DND-41 (cell line): ENCODE measurements around the gene MCM9.

ENCODE experiments used
- ATAC-seq: fragments of 200-7000 bp; cut with Tn5 transposase; 3 replicates; pipeline ENCODE4 v1.9.1; 2021; ENCODE audit warnings: low read depth; ENCODE audit not compliant: insufficient read depth
- DNase-seq: peaks from one replicate; pipeline ENCODE4 v3.0.0-alpha.2; 2020
- H2AFZ ChIP-seq: 2 replicates; pipeline ENCODE4 v1.6.0; 2012; ENCODE audit warnings: low read depth, low read length
- H3K27ac ChIP-seq: 2 replicates; pipeline ENCODE4 v1.5.1; 2012; ENCODE audit warnings: low read length, inconsistent platforms
- H3K27me3 ChIP-seq: fragments of 200-600 bp; sonication (generic); 2 replicates; pipeline ENCODE4 v1.6.0; 2012; ENCODE audit warnings: low read length, mild to moderate bottlenecking, inconsistent platforms; ENCODE audit not compliant: insufficient read depth, poor library complexity
- H3K36me3 ChIP-seq: 2 replicates; pipeline ENCODE4 v1.5.1; 2012; ENCODE audit warnings: low read length, inconsistent platforms; ENCODE audit not compliant: insufficient read depth
- H3K4me1 ChIP-seq: 2 replicates; pipeline ENCODE4 v1.5.1; 2012; ENCODE audit warnings: mild to moderate bottlenecking, low read length; ENCODE audit not compliant: insufficient read depth
- H3K4me2 ChIP-seq: 2 replicates; pipeline ENCODE4 v1.6.0; 2012; ENCODE audit warnings: mild to moderate bottlenecking, moderate library complexity, low read length, inconsistent platforms; ENCODE audit not compliant: insufficient read depth
- H3K4me3 ChIP-seq, 2 experiments: fragments of 200-600 bp in 1 of 2; shearing (Covaris generic) in 1 of 2; 2 replicates each; pipeline ENCODE4 v1.5.1; 2012 to 2016; ENCODE audit warnings: inconsistent platforms in 2 of 2, low read length in 2 of 2, mild to moderate bottlenecking in 2 of 2, low read depth in 1 of 2, moderate library complexity in 1 of 2
- H3K79me2 ChIP-seq: 2 replicates; pipeline ENCODE4 v1.6.0; 2012; ENCODE audit warnings: low read length, inconsistent platforms; ENCODE audit not compliant: insufficient read depth
- H3K9ac ChIP-seq: 2 replicates; pipeline ENCODE4 v1.6.0; 2012; ENCODE audit warnings: low read depth, mild to moderate bottlenecking, inconsistent platforms, low read length, moderate library complexity
- H3K9me3 ChIP-seq: 2 replicates; pipeline ENCODE4 v1.5.1; 2012; ENCODE audit warnings: low read length, moderate library complexity, mild to moderate bottlenecking, inconsistent platforms; ENCODE audit not compliant: insufficient read depth, severe bottlenecking
- H4K20me1 ChIP-seq: 2 replicates; pipeline ENCODE4 v1.6.0; 2012; ENCODE audit warnings: low read length; ENCODE audit not compliant: insufficient read depth
- EZH2 ChIP-seq: IDR thresholded peaks from 3 replicates; pipeline ENCODE4 v1.6.1; 2012; ENCODE audit warnings: borderline replicate concordance, low read depth, mild to moderate bottlenecking, moderate library complexity, low read length, inconsistent platforms; ENCODE audit not compliant: severe bottlenecking
- TF ChIP-seq, protein P1 (sequence below): IDR thresholded peaks from 2 replicates; pipeline ENCODE4 v1.5.1; 2012; ENCODE audit warnings: borderline replicate concordance, low read length, moderate library complexity, mild to moderate bottlenecking; ENCODE audit not compliant: poor library complexity, severe bottlenecking; ENCODE audit errors: extremely low read depth

MCM9 gene

GRCh38 chr6:118934461-118935330 lies at the start of gene MCM9:
Gene MCM9, minus strand, starts transcription at chr6:118935159. Its CDS starts 3,436 bp downstream, at chr6:118931723.
- Histone ChIP-seq H3K79me2 (peaks cover 66% of the 10 kb centered on the region), H3K9me3 (no peaks in the 10 kb centered on the region), H3K4me3 (peak within 1 kb of the TSS; percentile 78 to 85), H3K9ac (peak within 1 kb of the TSS; percentile 99), H3K27ac (peak within 1 kb of the TSS; percentile 94), H3K36me3 (peaks cover 28% of the 10 kb centered on the region), H3K4me1 (peaks cover 41% of the 10 kb centered on the region), H3K27me3 (no peaks in the 10 kb centered on the region), H2AFZ (peak within 1 kb of the TSS; percentile 93), H3K4me2 (peak within 1 kb of the TSS; percentile 82), H4K20me1 (peaks cover 10% of the 10 kb centered on the region; the same call in 1 of the 2 replicates)
- peak; percentile 87 for DNase-seq
- ATAC-seq, result peak; percentile 95
- no peak for TF ChIP-seq EZH2
- TF ChIP-seq, protein P1, sequence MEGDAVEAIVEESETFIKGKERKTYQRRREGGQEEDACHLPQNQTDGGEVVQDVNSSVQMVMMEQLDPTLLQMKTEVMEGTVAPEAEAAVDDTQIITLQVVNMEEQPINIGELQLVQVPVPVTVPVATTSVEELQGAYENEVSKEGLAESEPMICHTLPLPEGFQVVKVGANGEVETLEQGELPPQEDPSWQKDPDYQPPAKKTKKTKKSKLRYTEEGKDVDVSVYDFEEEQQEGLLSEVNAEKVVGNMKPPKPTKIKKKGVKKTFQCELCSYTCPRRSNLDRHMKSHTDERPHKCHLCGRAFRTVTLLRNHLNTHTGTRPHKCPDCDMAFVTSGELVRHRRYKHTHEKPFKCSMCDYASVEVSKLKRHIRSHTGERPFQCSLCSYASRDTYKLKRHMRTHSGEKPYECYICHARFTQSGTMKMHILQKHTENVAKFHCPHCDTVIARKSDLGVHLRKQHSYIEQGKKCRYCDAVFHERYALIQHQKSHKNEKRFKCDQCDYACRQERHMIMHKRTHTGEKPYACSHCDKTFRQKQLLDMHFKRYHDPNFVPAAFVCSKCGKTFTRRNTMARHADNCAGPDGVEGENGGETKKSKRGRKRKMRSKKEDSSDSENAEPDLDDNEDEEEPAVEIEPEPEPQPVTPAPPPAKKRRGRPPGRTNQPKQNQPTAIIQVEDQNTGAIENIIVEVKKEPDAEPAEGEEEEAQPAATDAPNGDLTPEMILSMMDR, result no peak

DNA sequence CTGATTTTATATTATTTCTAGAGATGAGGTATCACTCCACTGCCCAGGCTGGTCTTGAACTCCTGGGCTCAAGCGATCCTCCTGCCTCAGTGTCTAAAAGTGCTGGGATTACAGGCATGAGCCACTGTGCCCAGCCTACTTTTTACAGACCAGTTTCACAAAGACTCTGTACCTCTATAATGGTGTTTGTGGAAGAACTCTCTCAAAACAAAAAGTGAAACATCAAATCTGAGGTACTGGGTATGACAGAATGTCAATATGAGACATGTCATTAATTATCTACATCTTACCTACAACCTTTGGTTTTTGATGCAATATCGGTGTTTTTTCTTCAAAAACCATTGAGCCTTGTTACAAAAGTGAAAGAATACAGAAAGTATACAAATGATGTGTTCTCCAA lies 49.4 kb upstream of the MCM9 start:
- Histone ChIP-seq H3K79me2 (no peaks in the 10 kb centered on the region), H2AFZ (no peak overlapping the region)
- ATAC-seq, result no peak

GRCh38 chr6:118982575-118982911 lies 47.6 kb upstream of the MCM9 start:
- TF ChIP-seq EZH2, result no peak
- TF ChIP-seq, protein P1, result no peak
- no peak for ATAC-seq
- no peak overlapping the region for H3K27ac ChIP-seq
- H3K9me3 ChIP-seq, result no peaks in the 10 kb centered on the region
- H3K27me3 ChIP-seq, result no peaks in the 10 kb centered on the region
- H3K79me2 ChIP-seq, result no peaks in the 10 kb centered on the region
- no peaks in the 10 kb centered on the region for H3K4me1 ChIP-seq
- H4K20me1 ChIP-seq, result no peaks in the 10 kb centered on the region
- H3K36me3 ChIP-seq, result no peaks in the 10 kb centered on the region
- H3K4me3 ChIP-seq, result no peak overlapping the region
- H2AFZ ChIP-seq, result no peak overlapping the region
- no peak overlapping the region for H3K4me2 ChIP-seq
- DNase-seq, result no peak
- no peak overlapping the region for H3K9ac ChIP-seq

More for the DNA sequence above, 49.4 kb upstream of the MCM9 start:
- TF ChIP-seq EZH2, result no peak
- TF ChIP-seq, protein P1, result no peak
- Histone ChIP-seq H3K4me2 (no peak overlapping the region), H3K27ac (no peak overlapping the region), H3K27me3 (no peaks in the 10 kb centered on the region), H3K4me3 (no peak overlapping the region), H3K9ac (no peak overlapping the region), H3K4me1 (no peaks in the 10 kb centered on the region), H3K9me3 (no peaks in the 10 kb centered on the region), H3K36me3 (no peaks in the 10 kb centered on the region), H4K20me1 (no peaks in the 10 kb centered on the region)
- no peak for DNase-seq
